ENCODE data around the gene KDM2A.
A peak's percentile ranks its signal among the peaks of the same experiment; 100 is the strongest.

- no peak for TF ChIP-seq EZH2 (IDR thresholded peaks at IDR 0.05; ENCODE audit: low read depth, unreplicated experiment)
- TF ChIP-seq, protein P1, sequence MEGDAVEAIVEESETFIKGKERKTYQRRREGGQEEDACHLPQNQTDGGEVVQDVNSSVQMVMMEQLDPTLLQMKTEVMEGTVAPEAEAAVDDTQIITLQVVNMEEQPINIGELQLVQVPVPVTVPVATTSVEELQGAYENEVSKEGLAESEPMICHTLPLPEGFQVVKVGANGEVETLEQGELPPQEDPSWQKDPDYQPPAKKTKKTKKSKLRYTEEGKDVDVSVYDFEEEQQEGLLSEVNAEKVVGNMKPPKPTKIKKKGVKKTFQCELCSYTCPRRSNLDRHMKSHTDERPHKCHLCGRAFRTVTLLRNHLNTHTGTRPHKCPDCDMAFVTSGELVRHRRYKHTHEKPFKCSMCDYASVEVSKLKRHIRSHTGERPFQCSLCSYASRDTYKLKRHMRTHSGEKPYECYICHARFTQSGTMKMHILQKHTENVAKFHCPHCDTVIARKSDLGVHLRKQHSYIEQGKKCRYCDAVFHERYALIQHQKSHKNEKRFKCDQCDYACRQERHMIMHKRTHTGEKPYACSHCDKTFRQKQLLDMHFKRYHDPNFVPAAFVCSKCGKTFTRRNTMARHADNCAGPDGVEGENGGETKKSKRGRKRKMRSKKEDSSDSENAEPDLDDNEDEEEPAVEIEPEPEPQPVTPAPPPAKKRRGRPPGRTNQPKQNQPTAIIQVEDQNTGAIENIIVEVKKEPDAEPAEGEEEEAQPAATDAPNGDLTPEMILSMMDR (conservative IDR thresholded peaks at IDR 0.05; ENCODE audit: low read depth in 2 of 2) = 0 out of 4 replicates have a peak, but pooled peaks of 1 of the 2 experiments have one; percentile 9
Measured at GRCh38 chr11:67291481-67292381, 172.7 kb downstream of the KDM2A start.

Data from GM23338 (cell line).